Panc1 (cell line): ENCODE data around the gene GCA.

ENCODE experiments used
- CTCF ChIP-seq: fragments of 450-650 bp; IDR thresholded peaks from 2 replicates; pipeline ENCODE4 v1.5.1; 2017; ENCODE audit warnings: mild to moderate bottlenecking
- POLR2AphosphoS5 ChIP-seq: IDR thresholded peaks from 2 replicates; pipeline ENCODE4 v1.6.1; 2012; ENCODE audit warnings: mild to moderate bottlenecking, low read depth, low read length, moderate library complexity

GRCh38 chr2:162330881-162331280 is 13.1 kb upstream of the GCA start:
- TF ChIP-seq CTCF (no peak), POLR2AphosphoS5 (no peak)
